Esophagus muscularis mucosa (tissue), 4 donors: Measurements from ENCODE around the gene SENP8.

Experiments used
- EP300 ChIP-seq: sonication (generic); formaldehyde crosslinking; IDR thresholded peaks from one replicate; pipeline ENCODE4 v1.6.1; 2017; ENCODE audit warnings: antibody characterized with exemption
- POLR2A ChIP-seq: fragments of 450-650 bp; IDR thresholded peaks from one replicate; pipeline ENCODE4 v1.6.1; 2017; ENCODE audit warnings: antibody characterized with exemption, moderate library complexity, mild to moderate bottlenecking, low read depth
- POLR2AphosphoS5 ChIP-seq, 2 donors: sonication (generic); formaldehyde crosslinking; IDR thresholded peaks; one replicate each; pipeline ENCODE4 v1.6.1; 2017; ENCODE audit warnings: antibody characterized with exemption in 2 of 2
- TF ChIP-seq, protein P1 (sequence below), 3 experiments: fragments of 200-600 bp in 2 of 3; fragments of 450-650 bp in 1 of 3; sonication (generic) in 2 of 3; IDR thresholded peaks; one replicate each; pipeline ENCODE4 v1.5.1; 2017 to 2019; ENCODE audit warnings: antibody characterized with exemption in 3 of 3, mild to moderate bottlenecking in 2 of 3, moderate library complexity in 1 of 3

DNA sequence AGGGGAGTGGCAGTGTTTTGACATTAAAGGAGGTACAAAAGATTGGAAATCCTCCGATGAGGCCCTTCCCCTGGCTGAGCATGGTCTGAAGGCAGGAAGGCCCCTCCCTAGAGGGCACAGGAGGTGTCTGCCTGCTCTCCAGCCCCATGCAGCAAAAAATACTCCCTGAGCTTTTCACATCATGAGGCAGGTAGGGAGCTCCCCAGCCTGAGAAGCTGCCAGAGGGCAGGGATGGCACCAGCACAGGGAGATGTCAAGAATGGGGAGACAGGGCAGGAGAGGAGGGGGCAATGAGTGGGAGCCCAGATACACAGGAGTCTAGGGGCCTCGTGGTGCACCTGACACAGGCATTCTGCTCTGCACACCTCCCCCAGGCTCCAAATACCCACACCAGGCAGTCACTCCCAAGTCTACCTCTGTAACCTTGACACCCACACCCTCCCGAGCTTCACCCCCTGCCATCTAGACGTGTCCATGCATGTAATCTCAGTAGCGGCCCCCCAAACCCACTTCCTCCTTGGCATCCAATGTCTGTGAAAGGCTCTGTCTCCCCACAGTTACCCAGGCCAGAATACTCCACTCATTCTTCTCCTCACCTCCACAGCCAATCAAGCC, 56.5 kb downstream of the SENP8 start:
- TF ChIP-seq, protein P1, sequence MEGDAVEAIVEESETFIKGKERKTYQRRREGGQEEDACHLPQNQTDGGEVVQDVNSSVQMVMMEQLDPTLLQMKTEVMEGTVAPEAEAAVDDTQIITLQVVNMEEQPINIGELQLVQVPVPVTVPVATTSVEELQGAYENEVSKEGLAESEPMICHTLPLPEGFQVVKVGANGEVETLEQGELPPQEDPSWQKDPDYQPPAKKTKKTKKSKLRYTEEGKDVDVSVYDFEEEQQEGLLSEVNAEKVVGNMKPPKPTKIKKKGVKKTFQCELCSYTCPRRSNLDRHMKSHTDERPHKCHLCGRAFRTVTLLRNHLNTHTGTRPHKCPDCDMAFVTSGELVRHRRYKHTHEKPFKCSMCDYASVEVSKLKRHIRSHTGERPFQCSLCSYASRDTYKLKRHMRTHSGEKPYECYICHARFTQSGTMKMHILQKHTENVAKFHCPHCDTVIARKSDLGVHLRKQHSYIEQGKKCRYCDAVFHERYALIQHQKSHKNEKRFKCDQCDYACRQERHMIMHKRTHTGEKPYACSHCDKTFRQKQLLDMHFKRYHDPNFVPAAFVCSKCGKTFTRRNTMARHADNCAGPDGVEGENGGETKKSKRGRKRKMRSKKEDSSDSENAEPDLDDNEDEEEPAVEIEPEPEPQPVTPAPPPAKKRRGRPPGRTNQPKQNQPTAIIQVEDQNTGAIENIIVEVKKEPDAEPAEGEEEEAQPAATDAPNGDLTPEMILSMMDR (IDR thresholded peaks at IDR 0.05) = no peak
- no peak for TF ChIP-seq POLR2A
- TF ChIP-seq EP300 = no peak
- TF ChIP-seq POLR2AphosphoS5 (IDR thresholded peaks at IDR 0.05) = no peak
